Measurements from ENCODE around the gene CHAF1B.

The CHAF1B gene

GRCh38 chr21:36465478-36465877 is 80.3 kb downstream of the CHAF1B start:
- DNase-seq = no peak

DNA sequence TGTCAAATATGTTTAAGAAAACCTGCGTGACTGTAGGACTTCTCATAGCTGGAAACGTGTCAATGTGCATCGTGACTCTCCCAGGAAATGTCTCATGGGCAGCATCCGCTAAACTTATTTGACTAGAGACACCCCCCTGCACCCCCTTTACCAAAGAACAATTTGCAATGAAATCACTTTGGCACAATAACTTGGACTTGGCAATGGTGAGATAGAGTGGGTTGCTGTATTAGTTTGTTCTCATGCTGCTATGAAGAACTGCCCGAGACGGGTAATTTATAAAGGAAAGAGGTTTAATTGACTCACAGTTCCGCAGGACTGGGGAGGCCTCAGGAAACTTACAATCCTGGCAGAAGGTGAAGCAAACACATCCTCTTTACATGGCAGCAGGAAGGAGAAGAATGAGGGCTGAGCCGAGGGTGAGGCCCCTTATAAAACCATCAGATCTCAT is 80.9 kb downstream of the CHAF1B start:
- no peak for DNase-seq

All from NCI-H1694 treated with DMSO at 0.1 percent for 48 hours (cell line).